PFSK-1 (cell line): ENCODE results near the gene ACTR10.

Experiments
- FOXP2 ChIP-seq: optimal IDR thresholded peaks from 2 replicates; pipeline ENCODE3; 2011; ENCODE audit warnings: borderline replicate concordance, control low read depth, inconsistent platforms; ENCODE audit not compliant: insufficient read depth; ENCODE audit errors: extremely low read length, extremely low read depth
- POLR2AphosphoS5 ChIP-seq: IDR thresholded peaks from 2 replicates; pipeline ENCODE4 v1.6.1; 2012; ENCODE audit warnings: low read depth, mild to moderate bottlenecking, control low read depth, low read length, moderate library complexity
- SIN3A ChIP-seq: IDR thresholded peaks from 2 replicates; pipeline ENCODE4 v1.6.1; 2012; ENCODE audit warnings: mild to moderate bottlenecking, low read length, moderate library complexity, borderline replicate concordance; ENCODE audit not compliant: insufficient read depth
- TAF1 ChIP-seq: IDR thresholded peaks from 2 replicates; pipeline ENCODE4 v1.6.1; 2012; ENCODE audit warnings: low read length, control low read depth, borderline replicate concordance; ENCODE audit not compliant: insufficient read depth
- TF ChIP-seq, protein P1 (sequence below), 2 experiments: IDR thresholded peaks; 2 replicates each; pipeline versions ENCODE4 v1.6.1 to v1.8.0; 2011 to 2012; ENCODE audit warnings: low read depth in 2 of 2, low read length in 2 of 2, control low read depth in 1 of 2, inconsistent platforms in 1 of 2, mild to moderate bottlenecking in 1 of 2, moderate library complexity in 1 of 2; ENCODE audit not compliant: insufficient read depth in 1 of 2

Gene ACTR10

GRCh38 chr14:58282925-58283593, 83.1 kb downstream of the ACTR10 start:
- TF ChIP-seq TAF1 = no peak

GRCh38 chr14:58283730-58284129, 83.8 kb downstream of the ACTR10 start:
- TF ChIP-seq FOXP2 (no peak), TAF1 (no peak), POLR2AphosphoS5 (no peak), SIN3A (no peak)
- TF ChIP-seq, protein P1, sequence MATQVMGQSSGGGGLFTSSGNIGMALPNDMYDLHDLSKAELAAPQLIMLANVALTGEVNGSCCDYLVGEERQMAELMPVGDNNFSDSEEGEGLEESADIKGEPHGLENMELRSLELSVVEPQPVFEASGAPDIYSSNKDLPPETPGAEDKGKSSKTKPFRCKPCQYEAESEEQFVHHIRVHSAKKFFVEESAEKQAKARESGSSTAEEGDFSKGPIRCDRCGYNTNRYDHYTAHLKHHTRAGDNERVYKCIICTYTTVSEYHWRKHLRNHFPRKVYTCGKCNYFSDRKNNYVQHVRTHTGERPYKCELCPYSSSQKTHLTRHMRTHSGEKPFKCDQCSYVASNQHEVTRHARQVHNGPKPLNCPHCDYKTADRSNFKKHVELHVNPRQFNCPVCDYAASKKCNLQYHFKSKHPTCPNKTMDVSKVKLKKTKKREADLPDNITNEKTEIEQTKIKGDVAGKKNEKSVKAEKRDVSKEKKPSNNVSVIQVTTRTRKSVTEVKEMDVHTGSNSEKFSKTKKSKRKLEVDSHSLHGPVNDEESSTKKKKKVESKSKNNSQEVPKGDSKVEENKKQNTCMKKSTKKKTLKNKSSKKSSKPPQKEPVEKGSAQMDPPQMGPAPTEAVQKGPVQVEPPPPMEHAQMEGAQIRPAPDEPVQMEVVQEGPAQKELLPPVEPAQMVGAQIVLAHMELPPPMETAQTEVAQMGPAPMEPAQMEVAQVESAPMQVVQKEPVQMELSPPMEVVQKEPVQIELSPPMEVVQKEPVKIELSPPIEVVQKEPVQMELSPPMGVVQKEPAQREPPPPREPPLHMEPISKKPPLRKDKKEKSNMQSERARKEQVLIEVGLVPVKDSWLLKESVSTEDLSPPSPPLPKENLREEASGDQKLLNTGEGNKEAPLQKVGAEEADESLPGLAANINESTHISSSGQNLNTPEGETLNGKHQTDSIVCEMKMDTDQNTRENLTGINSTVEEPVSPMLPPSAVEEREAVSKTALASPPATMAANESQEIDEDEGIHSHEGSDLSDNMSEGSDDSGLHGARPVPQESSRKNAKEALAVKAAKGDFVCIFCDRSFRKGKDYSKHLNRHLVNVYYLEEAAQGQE (IDR thresholded peaks at IDR 0.05; ENCODE audit: insufficient read depth in 1 of 2, low read depth in 2 of 2, low read length in 2 of 2) = no peak

DNA sequence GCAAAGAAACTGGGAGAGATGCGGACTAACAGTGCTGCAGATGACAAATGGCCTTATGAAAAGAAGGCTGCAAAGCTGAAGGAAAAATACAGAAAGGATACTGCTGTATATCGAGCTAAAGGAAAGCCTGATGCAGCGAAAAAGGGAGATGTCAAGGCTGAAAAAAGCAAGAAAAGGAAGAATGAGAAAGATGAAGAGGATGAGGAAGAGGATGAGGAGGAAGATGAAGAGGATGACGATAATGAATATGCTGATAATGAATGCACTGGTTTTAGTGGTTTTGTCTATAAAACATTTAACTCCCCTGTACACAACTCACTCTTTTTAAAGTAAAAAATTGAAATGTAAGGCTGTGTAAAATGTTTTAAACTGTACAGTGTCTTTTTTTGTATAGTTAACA, 85.2 kb downstream of the ACTR10 start:
- TF ChIP-seq, protein P1 (IDR thresholded peaks at IDR 0.05; ENCODE audit: insufficient read depth in 1 of 2, low read depth in 2 of 2, low read length in 2 of 2) = no peak
- no peak for TF ChIP-seq POLR2AphosphoS5
- no peak for TF ChIP-seq SIN3A
- no peak for TF ChIP-seq FOXP2
- no peak for TF ChIP-seq TAF1
